Spinal cord (tissue), 10 donors: ENCODE data around the gene TBC1D8. TPM values are rescaled to one million over a fixed set of nuclear protein-coding genes. Genes with fewer than 3 reads are reported as not detected.

Experiments used
- DNase-seq, 6 donors: peaks; one replicate each; pipeline versions ENCODE4 v3.0.0 to v3.0.0-alpha.2; 2013 to 2015; ENCODE audit warnings: low spot score in 6 of 6, low read depth in 4 of 6
- H3K27ac ChIP-seq: one replicate; pipeline ENCODE4 v1.5.1; 2013; ENCODE audit warnings: low read depth, low read length, control low read depth
- H3K27me3 ChIP-seq: one replicate; pipeline ENCODE4 v1.6.1; 2013; ENCODE audit warnings: low read length; ENCODE audit not compliant: control insufficient read depth, insufficient read depth
- H3K36me3 ChIP-seq: one replicate; pipeline ENCODE4 v1.6.1; 2013; ENCODE audit warnings: low read length; ENCODE audit not compliant: control insufficient read depth, insufficient read depth
- H3K4me1 ChIP-seq: one replicate; pipeline ENCODE4 v1.6.1; 2013; ENCODE audit warnings: low read length; ENCODE audit not compliant: control insufficient read depth, insufficient read depth
- H3K4me3 ChIP-seq: one replicate; pipeline ENCODE4 v1.5.1; 2013; ENCODE audit warnings: low read depth, low read length, control low read depth
- H3K9me3 ChIP-seq: one replicate; pipeline ENCODE4 v1.6.1; 2013; ENCODE audit warnings: low read length; ENCODE audit not compliant: control insufficient read depth, insufficient read depth
- WGBS: methylation state at CpG from one replicate; pipeline ENCODE4 v1.1.5; 2013; ENCODE audit warnings: missing lambda C conversion rate; ENCODE audit not compliant: insufficient coverage; 5-methylcytosine and 5-hydroxymethylcytosine counted together
- polyA plus RNA-seq, 2 donors: library from polyadenylated mRNA; unstranded; fragments of 120-200 nt; gene quantifications; one replicate each; pipeline ENCODE4 v1.2.1, GENCODE V29; 2013; ENCODE audit not compliant: insufficient read length in 2 of 2
- total RNA-seq, 2 donors: library from RNA; depleted of rRNA in 1 of 2; stranded (reverse); fragments of 120-200 nt in 1 of 2; fragments of >200 nt in 1 of 2; gene quantifications; one replicate each; pipeline versions ENCODE4 v1.2.3 to v1.2.4, GENCODE V29; 2013 to 2014
- donor health status: healthy.

Gene TBC1D8
- total and polyA plus RNA-seq, 4 donors = 16.7 to 21.3 (median 18.0) TPM

GRCh38 chr2:100988630-100989417 lies 162.4 kb downstream of the TBC1D8 start:
- Histone ChIP-seq H3K4me1 (no peaks in the 10 kb centered on the region), H3K36me3 (peaks cover 36% of the 10 kb centered on the region), H3K27me3 (no peaks in the 10 kb centered on the region), H3K9me3 (no peaks in the 10 kb centered on the region), H3K4me3 (no peak overlapping the region), H3K27ac (no peak overlapping the region)
- no peak for DNase-seq
- 89% methylated on average over 3 of the region's 8 CpGs for WGBS

GRCh38 chr2:100987974-100988373 lies 163.2 kb downstream of the TBC1D8 start:
- DNase-seq = no peak
- Histone ChIP-seq H3K27ac (no peak overlapping the region), H3K36me3 (peaks cover 36% of the 10 kb centered on the region), H3K9me3 (no peaks in the 10 kb centered on the region), H3K27me3 (no peaks in the 10 kb centered on the region), H3K4me1 (no peaks in the 10 kb centered on the region), H3K4me3 (no peak overlapping the region)
- WGBS = 89% methylated on average over 3 of the region's 4 CpGs

- Histone ChIP-seq H3K27me3 (no peaks in the 10 kb centered on the region), H3K36me3 (peaks cover 37% of the 10 kb centered on the region), H3K4me3 (no peak overlapping the region), H3K4me1 (no peaks in the 10 kb centered on the region), H3K27ac (no peak overlapping the region), H3K9me3 (no peaks in the 10 kb centered on the region)
- 94% methylated on average over 3 of the region's 3 CpGs for WGBS
- DNase-seq = no peak
These were observed 163.6 kb downstream of the TBC1D8 start for GRCh38 chr2:100987536-100987935.

- Histone ChIP-seq H3K36me3 (peaks cover 38% of the 10 kb centered on the region), H3K4me1 (no peaks in the 10 kb centered on the region), H3K9me3 (no peaks in the 10 kb centered on the region), H3K27ac (no peak overlapping the region), H3K27me3 (no peaks in the 10 kb centered on the region), H3K4me3 (no peak overlapping the region)
- WGBS = 91% methylated on average over 10 of the region's 11 CpGs
- no peak for DNase-seq
These were observed 165.0 kb downstream of the TBC1D8 start for GRCh38 chr2:100986157-100986556.

GRCh38 chr2:100984892-100985307 lies 166.3 kb downstream of the TBC1D8 start:
- peaks cover 32% of the 10 kb centered on the region for H3K36me3 ChIP-seq
- no peak overlapping the region for H3K4me3 ChIP-seq
- 30% methylated on average over 7 of the region's 7 CpGs for WGBS
- DNase-seq = peak; percentile 29 to 93 (median 62)
- no peaks in the 10 kb centered on the region for H3K9me3 ChIP-seq
- H3K27ac ChIP-seq = no peak overlapping the region
- no peaks in the 10 kb centered on the region for H3K4me1 ChIP-seq
- H3K27me3 ChIP-seq = no peaks in the 10 kb centered on the region

- H3K27ac ChIP-seq = no peak overlapping the region
- WGBS = 94% methylated on average over 8 of the region's 11 CpGs
These were observed 167.4 kb downstream of the TBC1D8 start for GRCh38 chr2:100983684-100984310.

GRCh38 chr2:100983201-100983600 lies 168.0 kb downstream of the TBC1D8 start:
- Histone ChIP-seq H3K4me1 (no peaks in the 10 kb centered on the region), H3K4me3 (no peak overlapping the region), H3K27ac (no peak overlapping the region), H3K36me3 (peaks cover 27% of the 10 kb centered on the region), H3K27me3 (no peaks in the 10 kb centered on the region), H3K9me3 (no peaks in the 10 kb centered on the region)
- WGBS = 87% methylated on average over 11 of the region's 12 CpGs
- DNase-seq = no peak

More at GRCh38 chr2:100983684-100984310, 167.4 kb downstream of the TBC1D8 start:
- no peak for DNase-seq
- Histone ChIP-seq H3K4me3 (no peak overlapping the region), H3K9me3 (no peaks in the 10 kb centered on the region), H3K36me3 (peaks cover 30% of the 10 kb centered on the region), H3K4me1 (no peaks in the 10 kb centered on the region), H3K27me3 (no peaks in the 10 kb centered on the region)

- Histone ChIP-seq H3K27me3 (no peaks in the 10 kb centered on the region), H3K9me3 (no peaks in the 10 kb centered on the region), H3K4me3 (no peak overlapping the region), H3K27ac (no peak overlapping the region), H3K4me1 (no peaks in the 10 kb centered on the region), H3K36me3 (peaks cover 27% of the 10 kb centered on the region)
- peak in 1 of 6 donors; percentile 16 for DNase-seq
- 51% methylated on average over 7 of the region's 8 CpGs for WGBS
These were observed 168.7 kb downstream of the TBC1D8 start for GRCh38 chr2:100982431-100982861.

GRCh38 chr2:100981011-100981410 lies 170.2 kb downstream of the TBC1D8 start:
- H3K27me3 ChIP-seq = no peaks in the 10 kb centered on the region
- no peak overlapping the region for H3K4me3 ChIP-seq
- no peaks in the 10 kb centered on the region for H3K4me1 ChIP-seq
- no peak overlapping the region for H3K27ac ChIP-seq
- no peak for DNase-seq
- no peaks in the 10 kb centered on the region for H3K9me3 ChIP-seq
- peaks cover 34% of the 10 kb centered on the region for H3K36me3 ChIP-seq
- 70% methylated on average over 2 of the region's 2 CpGs for WGBS

GRCh38 chr2:100980046-100980445 lies 171.1 kb downstream of the TBC1D8 start:
- Histone ChIP-seq H3K9me3 (no peaks in the 10 kb centered on the region), H3K36me3 (peaks cover 41% of the 10 kb centered on the region), H3K4me1 (no peaks in the 10 kb centered on the region), H3K27ac (no peak overlapping the region), H3K27me3 (no peaks in the 10 kb centered on the region), H3K4me3 (no peak overlapping the region)
- DNase-seq = no peak
- 99% methylated on average over 6 of the region's 12 CpGs for WGBS
